HEK293 (cell line): Measurements from ENCODE around the gene ACE2.

Experiments
- ZNF596 ChIP-seq: fragments of 450-650 bp; IDR thresholded peaks from 2 replicates; pipeline ENCODE4 v1.5.0; 2018; ENCODE audit warnings: missing biosample characterization, mild to moderate bottlenecking, missing genetic modification characterization, moderate library complexity
- ZNF791 ChIP-seq: fragments of 450-650 bp; formaldehyde crosslinking; IDR thresholded peaks from 2 replicates; pipeline ENCODE4 v1.5.1; 2016; ENCODE audit warnings: missing biosample characterization, missing genetic modification characterization

DNA sequence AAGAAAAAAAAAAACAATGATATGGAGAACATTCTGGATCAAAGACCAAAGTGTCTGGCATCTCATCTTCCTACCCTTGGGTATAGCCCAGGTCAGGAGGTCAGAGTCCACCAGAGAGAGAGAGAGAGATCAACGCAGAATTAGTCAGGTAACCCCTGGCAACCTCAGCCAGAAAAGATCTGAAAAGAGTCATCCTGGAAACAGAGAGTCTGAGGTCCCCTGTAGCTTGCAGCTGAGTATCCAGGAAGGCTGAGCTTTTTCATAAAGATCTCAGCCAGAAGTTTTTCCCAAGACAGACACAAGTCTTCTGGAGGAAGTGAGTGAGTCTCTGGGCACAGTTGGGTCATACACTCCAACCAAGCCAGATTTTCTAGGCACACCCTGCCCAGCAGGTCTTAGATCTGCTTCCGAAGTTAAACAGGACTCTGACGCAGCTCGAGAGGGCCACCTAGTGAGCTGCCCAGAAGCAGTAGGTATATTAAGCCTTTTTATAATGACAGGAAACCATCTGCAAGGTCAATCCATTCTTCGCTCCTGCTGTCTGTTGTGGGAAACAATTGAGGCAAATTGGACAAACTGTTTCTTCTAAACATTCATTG, 35.7 kb downstream of the ACE2 start:
- no peak for TF ChIP-seq ZNF791 (tag by site-specific recombination)
- TF ChIP-seq ZNF596 (tag by site-specific recombination): no peak
